Astrocyte of the hippocampus (primary cell): ENCODE data around the gene EHD1.
A peak's percentile ranks its signal among the peaks of the same experiment; 100 is the strongest.

Experiments
- DNase-seq: peaks from one replicate; pipeline ENCODE4 v3.0.0; 2011; ENCODE audit warnings: low read depth, low spot score

The EHD1 gene

GRCh38 chr11:64890522-64890939 is 12.1 kb upstream of the EHD1 start:
- no peak for DNase-seq

DNA sequence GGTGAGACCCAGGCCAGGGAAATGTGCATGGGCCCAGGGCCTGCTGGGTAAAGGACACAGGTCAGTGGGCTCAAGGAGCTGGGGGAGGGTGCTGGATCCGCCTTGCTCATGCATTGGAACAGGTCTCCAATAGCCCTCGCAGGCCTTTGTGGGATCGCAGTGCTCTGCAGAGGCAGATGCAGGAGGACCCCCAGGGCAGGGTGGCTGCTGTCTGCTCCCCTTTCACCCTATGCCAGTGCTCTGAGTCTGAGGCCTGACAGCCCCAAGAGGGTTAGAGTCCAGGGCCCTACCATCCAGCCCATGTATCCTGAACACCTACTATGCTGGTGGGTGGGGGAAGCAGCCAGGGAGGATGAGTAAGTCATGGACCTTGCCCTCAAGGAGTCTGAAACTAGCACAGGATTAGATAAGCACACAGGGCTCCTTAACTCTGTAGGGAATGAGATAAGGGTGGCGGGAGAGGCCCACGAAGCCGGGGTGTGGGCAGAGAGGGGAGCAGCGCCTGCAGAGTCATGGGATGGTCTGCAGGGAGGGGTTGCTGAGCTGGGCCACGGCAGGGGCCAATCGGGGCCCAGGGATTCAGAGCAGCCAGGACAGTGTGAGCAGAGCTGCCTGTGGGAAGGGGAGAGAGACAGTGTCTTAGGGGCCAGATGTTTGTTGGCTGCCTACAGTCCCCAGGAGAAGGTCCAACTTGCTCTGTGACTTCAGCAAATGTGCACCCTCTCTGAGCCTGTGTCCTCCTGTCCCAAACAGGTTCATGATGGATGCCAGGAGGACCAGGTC is 10.5 kb upstream of the EHD1 start:
- no peak for DNase-seq

DNA sequence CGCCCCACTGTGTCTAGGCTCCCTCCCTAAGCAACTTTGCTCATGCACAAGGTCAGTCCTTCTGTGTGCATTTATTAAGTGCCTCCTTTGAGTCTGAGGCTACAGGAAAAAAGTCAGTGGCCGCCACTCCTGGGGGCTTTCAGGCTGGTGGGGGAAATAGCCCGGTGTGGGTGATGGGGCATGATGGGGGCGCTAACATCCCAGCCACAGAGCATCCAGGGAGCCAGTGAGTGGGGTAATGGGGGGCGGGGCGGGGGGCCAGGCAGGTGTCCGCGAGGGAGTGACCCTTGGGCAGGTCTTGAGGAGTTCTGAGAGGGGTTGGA is 9.9 kb upstream of the EHD1 start:
- no peak for DNase-seq

- DNase-seq, result peak; percentile 85
Measured at GRCh38 chr11:64887757-64888405, 9.5 kb upstream of the EHD1 start.

GRCh38 chr11:64887234-64887756 is 8.9 kb upstream of the EHD1 start:
- no peak for DNase-seq

- DNase-seq, result no peak
Measured at GRCh38 chr11:64885367-64886286, 7.2 kb upstream of the EHD1 start.

DNA sequence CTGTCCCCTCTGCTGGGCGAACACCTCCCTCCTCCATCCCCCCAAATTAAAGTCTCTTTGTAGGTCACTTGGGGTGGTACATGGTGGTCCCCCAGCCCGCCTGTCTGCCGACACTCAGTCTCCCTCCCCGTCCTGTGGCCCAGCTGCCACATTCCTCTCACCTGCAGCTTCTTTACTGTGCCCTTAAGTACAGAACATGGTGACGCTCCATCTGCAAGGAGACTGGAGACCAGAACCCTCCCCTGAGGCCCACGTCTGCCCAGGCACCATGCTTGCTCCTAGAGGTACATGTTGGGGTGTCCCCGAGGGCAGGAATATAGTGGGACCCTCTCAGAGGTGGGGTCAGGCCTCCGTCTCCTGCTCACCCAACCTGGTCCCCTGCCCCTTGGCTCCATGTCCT is 5.6 kb upstream of the EHD1 start:
- no peak for DNase-seq

- no peak for DNase-seq
Measured at GRCh38 chr11:64883575-64883974, 5.2 kb upstream of the EHD1 start.

DNA sequence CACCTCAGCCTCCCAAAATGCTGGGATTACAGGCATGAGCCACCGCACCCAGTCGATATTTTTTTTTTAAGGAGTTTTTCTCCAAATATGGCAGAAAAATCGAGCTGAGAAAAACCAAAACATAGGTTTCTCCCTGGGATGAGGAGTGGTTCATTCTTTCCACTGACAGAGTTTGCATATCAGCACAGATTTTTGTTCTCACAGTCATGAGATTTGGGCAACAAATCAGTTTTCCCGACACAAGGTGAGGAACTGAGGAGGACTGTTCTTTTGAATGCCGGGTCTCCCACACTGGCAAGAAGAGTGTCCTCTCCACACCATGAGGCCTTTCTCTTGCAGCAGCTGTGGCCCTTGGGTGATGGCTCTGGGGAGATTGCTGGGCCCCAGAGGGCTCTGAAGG is 3.8 kb upstream of the EHD1 start:
- DNase-seq, result no peak

GRCh38 chr11:64881476-64881875 is 3.1 kb upstream of the EHD1 start:
- DNase-seq, result no peak

DNA sequence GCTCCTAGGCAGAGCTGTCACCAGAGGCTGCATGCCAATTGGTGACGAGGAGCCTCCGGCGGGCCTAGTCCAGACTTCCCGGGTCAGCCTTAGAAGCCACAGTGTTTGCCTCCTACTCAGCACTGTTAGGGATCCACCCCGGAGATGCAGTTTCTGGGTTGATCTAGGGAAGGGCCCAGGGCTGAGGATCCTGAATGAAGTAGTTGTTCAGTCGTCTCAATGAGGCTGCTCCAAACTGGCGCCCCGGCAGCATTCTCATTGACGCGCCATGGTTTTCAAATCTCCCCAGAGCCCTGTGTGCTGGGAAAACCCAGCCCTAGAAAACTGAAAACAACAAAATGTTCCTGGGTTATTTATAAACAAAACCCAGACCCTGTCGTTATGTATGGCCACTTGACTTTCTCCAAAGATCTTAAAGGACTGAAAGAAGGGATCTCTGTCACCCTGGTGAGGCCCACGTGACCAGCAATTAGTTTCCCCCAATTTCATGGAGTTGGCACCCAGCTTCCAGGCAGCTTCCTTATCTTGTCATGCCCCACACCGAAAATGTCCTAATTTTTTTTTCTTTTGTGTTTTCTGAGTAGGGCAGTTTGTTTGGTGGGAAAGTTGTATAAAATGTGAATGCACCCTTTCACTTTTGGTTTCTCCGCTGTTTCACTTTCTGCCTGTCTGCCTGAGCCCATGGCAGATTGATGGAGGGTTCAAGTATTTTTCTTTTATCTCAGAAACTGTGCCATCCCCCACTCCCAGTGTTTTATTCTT is 2.0 kb upstream of the EHD1 start:
- DNase-seq, result no peak

DNA sequence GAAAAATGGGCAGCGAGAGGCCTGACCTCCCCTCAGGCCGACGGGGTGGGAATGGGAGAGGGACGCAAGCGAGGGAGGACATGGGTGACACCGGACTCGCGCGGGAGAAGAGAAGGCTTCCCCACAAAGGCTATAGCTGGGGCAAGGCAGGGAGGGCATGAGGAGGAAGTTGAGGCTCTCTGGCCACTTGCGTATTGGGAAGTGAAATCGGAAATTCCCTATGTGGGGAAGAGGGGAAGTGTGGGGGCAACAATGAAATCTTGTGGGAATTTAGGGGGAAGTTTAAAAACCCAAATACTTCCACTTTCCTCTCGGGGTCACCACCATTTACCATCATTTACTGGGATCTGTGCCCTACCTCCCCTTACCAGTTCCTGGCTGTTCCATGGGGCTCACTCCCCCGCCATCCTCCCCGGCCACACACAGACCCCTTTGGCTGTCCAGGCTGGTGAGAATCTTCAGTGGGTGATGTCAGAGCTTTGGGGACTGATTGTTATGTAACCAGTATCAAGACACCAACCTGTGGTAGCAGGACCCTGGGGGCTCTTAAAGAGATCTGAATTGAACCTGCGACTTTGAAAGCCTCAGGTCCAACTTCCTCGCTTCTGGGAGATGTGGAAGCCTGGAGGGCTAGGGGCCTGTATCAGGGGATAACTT is 951 bp upstream of the EHD1 start:
- DNase-seq, result no peak

- DNase-seq, result no peak
Measured at GRCh38 chr11:64878223-64878493, 263 bp downstream of the EHD1 start.

GRCh38 chr11:64877390-64878222 is 815 bp downstream of the EHD1 start:
- DNase-seq, result no peak

GRCh38 chr11:64876835-64877341 is 1.5 kb downstream of the EHD1 start:
- peak; percentile 81 for DNase-seq

- DNase-seq, result no peak
Measured at GRCh38 chr11:64876229-64876750, 2.1 kb downstream of the EHD1 start.

GRCh38 chr11:64875369-64876228 is 2.8 kb downstream of the EHD1 start:
- no peak for DNase-seq

DNA sequence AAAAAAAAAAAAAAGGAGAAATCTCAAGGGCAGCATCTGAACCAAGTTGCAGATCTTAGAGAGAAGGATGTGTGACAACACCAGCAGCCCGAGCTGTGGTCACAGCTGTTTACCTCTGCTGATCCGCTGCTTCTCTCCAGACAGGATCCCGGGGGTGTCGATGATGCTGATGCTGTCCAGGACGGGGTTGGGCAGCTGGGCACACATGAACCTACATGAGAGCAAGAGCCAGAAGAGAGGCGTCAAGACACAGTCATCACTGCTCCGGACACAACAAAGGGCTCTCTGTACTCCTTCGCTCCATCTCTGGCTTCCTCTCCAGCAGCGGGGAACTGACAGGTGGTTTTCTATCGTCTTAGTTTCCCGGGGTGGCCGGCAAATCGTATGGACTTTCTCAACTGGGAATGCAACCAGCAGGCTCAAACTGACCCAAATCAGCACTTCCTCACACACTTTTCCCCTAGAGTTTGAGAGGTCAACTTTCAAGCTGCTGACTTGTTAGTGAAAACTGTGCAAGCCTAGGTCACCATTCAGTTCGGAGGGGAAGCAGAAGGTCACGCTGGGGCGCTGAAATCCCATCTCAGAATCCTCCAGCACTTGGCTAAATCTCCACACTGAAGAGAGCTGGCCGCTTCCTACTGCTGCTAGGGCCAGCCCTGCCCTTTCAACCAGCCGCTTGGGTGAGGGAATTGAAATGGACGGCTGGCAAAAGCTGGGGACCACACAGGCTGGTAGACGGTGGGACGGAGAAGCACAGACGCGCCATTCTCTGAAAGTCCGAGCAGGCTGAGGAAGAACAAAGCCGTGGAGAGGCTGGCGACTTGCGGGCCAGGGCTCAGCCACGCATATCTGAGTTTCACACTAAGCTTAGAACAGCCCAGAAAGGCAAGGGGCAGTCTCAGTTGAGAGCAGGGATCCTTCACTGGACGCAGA is 3.8 kb downstream of the EHD1 start:
- peak; percentile 56 for DNase-seq
